T-helper 22 cell (primary cell): ENCODE data around the gene ZNF578.
"Not testable (repeated sequence)": the region's sequence is repeated elsewhere in the genome, so short reads cannot be mapped to it uniquely, and the experiment has no call there.

ENCODE experiments used
- DNase-seq: peaks from one replicate; pipeline ENCODE4 v3.0.0-alpha.2; 2020; ENCODE audit warnings: low read depth

Gene ZNF578

DNA sequence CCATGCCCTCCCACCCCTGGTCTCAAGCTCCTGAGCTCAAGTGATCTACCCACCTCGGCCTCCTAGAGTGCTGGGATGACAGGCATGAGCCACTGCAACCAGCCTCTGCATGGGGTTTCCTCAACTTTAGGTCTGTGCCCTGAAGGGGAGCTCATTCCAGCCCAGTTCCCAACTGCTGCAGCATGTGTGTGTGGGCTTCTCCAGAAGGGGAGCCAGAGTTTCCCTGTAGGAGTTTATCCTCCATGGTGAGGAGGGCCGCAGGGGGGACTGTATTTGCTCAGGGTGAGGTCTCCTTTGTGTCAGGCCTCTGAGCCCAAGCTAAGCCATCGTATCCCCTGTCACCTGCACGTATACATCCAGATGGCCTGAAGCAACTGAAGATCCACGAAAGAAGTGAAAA lies 62.8 kb downstream of the ZNF578 start:
- no peak for DNase-seq

DNA sequence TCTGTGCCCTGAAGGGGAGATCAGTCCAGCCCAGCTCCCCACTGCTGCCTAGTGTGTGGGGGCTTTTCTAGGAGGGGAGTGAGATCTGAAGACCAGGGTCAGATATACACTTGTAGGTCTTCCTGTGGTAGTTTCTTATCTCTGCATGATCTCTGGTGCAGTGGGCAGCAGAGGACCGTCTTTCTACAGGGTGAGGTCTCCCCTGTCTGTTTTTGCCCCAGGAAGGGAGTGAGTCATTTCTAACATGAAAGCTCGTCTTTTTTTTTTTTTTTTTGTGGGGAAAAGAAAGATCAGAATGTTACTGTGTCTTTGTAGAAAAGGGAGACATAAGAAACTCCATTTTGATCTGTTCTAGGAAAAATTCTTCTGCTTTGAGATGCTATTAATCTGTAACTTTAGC lies 65.3 kb downstream of the ZNF578 start:
- no peak for DNase-seq

DNA sequence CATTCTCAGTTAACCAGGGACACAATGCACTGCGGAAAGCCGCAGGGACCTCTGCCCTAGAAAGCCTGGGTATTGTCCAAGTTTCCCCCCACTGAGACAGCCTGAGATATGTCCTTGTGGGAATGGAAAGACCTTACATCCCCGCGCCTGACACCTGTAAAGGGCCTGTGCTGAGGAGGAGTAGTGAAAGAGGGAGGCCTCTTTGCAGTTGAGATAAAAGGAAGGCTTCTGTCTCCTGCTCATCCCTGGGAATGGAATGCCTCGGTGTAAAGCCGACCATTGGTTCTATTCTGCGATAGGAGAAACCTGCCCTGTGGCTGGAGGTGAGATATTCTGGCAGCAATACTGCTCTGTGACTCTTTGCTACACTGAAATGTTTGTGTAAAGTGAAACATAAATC lies 65.8 kb downstream of the ZNF578 start:
- not testable (repeated sequence) for DNase-seq

DNA sequence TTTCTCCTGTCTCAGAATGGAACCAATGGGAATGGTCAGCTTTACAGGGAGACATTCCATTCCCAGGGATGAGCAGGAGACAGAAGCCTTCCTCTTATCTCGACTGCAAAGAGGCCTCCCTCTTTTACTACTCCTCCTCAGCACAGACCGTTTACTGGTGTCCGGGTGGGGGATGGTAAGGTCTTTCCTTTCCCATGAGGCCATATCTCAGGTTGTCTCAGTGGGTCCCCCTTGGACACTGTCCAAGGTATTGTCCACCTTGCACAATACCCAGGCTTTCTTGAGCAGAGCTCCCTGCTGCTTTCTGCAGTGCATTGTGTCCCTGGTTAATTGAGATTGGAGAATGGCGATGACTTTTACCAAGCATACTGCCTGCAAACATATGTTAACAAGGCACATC lies 66.7 kb downstream of the ZNF578 start:
- DNase-seq, result no peak

DNA sequence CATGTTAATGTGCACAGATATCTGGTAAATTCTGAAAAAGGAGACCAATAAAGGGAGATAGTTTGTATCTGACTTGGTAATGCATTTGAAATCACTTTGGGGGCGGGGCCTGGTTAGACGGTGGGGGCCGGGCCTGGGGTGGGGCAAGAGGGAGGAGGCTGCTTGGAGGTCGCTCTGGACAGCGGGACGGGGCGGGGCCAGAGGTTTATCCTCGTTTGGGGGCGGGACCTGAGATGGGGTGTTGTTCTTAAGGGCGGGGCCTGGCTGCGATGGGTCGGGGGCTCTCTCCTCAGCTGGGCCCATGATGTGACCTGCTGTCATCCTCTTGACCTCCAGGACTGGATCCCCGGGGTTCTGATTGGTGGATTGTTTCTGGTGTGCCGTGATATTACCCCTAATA lies 69.2 kb downstream of the ZNF578 start:
- DNase-seq, result no peak

DNA sequence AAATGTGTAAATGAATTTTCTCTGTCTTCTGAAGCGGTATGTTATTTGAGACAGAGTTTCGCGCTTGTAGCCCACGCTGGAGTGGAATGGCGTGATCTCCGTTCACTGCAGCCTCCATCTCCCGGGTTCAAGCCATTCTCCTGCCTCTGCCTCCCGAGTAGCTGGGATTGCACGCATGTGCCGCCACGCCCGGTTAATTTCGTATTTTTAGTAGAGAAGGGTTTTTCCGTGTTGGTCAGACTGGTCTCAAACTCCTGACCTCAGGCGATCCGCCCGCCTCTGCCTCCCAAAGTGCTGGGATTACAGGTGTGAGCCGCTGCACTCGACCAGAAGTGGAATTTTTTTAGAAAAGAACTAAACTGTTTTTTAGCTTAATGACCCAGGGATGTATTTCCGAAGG lies 70.7 kb downstream of the ZNF578 start:
- no peak for DNase-seq

DNA sequence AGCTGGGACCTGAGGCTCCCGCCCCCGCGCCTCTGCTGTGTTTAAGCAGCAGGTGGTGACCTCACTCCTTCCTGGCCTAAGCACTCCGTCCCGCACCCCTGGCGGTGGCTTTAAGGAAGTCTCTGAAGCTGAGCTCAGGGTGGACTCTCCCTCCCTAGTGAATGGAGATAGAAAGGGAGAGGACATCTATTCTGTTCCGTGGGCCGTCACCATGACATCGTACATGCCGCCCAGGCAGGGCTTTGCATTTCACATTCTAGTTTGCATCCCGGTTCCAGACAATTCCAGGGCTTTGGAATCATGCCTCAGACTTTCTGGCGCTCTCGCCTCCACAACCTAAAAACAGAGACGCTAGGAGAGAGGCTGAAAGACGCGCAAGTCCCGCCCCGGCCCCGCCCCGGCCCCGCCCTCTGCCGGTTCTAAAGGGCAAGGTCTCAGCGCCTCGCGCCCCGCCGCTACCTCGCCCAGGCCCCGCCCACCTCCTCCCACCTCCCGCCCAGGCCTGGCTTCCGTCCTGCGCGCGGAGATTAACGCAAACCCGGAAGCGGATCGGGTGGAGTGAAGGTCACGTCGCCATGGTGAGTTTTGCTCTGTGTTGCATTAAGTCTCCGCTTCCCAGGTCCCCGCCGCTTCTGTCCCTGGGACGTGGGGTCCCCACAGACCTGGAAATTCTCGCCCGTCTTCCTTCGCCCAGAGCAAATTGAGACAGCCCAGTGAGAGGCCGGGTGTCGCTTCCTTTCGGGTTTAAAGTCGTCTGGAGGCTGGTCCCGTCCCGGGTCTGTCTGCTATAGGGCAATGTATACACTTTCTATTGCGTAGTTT lies 74.0 kb downstream of the ZNF578 start, which contains the start of gene ZNF808:
Gene ZNF808, plus strand, starts transcription at position 535 of the 822 bp plus-strand sequence. CDS start 15,617 bp downstream, outside the sequence.
- DNase-seq, result peak; percentile 92

DNA sequence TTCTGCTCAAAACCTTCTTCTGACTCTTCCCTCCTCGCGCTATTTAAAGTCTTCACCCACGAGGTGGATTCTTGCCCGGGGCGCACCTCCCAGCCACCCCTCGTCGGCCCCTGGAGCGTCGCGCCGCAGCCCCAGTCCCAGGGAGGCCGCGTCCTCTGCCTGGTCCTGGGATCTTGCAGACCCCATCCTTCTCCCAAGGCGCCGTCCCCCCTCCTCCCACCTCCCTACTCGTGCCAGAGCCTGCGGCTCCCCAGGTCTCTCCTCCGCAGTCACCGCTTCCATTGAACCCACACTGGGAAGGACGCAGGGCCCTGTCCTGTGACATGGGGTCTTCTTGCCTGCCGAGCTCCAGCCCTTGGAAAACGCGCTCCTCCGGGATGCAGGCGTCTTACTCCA lies 74.6 kb downstream of the ZNF578 start:
- no peak for DNase-seq

DNA sequence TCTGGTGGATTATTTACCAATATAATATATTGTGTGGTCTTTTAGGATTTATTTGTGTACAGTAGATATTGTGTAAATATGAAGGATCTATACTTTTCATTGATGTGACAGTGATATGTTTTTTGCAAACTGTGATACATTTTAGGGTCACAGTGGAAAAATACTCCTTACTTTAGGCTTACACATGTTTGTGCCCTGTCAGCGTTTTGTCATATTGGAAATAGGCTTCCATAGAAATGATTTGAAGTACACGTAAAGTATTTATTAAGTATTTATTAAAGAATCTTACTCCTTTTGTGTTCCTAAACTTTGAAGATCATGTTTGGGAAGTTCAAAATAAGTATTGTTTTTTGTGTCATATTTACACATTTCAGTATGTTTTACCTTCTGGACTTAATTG lies 79.1 kb downstream of the ZNF578 start:
- DNase-seq, result no peak

DNA sequence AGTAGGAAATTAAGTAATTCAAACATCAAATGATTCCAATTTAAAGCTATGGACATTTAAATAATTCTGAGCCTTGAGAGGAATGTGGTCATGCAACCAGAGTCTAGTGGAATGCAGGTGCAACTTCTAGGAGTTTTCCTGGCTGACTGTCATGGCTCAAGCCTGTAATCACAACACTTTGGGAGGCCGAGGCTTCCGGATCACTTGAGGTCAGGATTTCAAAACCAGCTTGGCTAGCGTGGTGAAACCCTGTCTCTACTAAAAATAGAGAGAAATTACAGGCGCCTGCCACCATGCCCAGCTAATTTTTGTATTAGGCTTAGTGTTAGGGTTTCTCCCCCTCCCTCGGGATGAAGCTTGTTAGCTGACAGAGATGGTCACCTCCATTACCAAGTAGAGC lies 80.5 kb downstream of the ZNF578 start:
- no peak for DNase-seq

DNA sequence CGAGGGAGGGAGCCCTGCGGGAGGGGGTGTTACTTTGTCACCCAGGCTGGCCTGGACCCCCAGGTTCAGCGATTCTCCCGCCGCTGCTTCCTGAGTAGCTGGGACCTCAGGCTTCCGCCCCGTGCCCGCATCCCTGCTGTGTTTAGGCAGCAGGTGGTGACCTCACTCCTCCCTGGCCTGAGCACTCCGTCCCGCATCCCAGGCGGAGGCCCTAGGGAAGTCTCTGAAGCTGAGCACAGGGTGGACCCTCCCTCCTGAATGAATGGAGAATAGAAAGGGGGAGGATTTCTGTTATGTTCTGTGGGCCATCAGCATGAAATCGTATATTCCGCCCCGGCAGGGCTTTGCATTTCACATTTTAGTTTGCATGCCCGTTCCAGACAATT lies 82.0 kb downstream of the ZNF578 start:
- not testable (repeated sequence) for DNase-seq

DNA sequence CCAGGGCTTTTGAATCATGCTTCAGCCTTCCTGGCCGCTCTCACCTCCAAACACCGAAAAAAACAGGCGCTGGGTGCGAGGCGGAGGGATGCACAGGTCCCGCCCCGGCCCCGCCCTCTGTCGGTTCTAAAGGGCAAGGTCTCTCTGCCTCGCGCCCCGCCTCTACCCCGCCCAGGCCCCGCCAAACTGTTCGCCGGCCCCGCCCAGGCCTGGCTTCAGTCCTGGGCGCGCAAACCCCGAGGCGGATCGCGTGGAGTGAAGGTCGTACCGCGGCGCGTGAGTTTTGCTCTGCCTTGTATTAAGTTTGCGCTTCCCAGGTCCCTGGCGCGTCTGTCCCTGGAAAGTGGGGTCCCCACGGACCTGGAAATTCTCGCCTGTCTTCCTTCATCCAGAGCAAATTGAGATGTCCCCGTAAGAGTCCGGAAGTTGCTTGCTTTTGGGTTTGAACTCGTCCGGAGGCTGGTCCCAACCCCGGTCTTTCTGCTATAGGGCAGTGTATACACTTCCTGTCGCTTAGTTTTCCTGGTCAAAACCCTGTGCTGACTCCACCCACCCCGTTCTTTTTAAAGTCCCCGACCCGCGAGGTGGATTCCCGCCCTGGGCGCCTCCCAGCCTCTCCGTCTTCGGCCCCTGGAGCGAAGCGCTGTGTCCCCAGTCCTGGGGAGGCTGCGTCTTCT lies 82.6 kb downstream of the ZNF578 start:
- DNase-seq, result peak; percentile 81

DNA sequence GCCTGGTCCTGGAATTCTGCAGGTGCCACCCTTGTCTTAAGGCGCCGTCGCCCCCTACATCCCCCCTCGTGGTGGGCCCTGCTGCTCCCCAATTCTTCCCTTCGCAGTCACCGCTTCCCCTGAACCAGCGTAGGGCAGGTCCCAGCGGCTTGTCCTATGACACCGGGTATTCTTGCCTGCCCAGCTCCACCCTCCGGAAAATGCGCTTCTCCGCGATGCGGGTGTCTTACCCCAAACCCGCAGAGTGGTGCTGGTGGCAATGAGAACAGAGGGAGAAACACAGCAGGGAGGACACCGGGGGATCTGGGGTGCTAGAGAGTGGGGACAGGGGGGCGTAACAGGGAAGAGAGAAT lies 83.1 kb downstream of the ZNF578 start:
- peak; percentile 38 for DNase-seq

DNA sequence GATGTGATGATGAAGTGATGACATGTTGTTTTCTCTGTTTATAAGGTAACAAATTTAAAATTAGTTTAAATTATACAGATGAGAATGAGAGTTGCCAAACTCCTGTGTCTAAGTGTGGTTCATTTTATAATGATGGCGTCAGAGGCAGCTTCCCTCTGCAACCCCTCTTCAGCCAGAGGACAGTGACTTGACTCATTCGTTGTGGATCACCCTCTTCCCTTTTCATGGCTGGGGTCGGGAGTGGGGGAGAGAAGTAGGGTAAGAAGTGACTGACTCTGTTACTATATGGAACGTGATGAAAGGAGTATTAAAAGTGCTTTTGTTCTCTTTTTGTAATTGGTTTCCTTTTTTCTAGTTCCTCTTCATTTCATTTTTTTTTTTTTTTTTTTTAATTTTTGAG lies 85.5 kb downstream of the ZNF578 start:
- not testable (repeated sequence) for DNase-seq

DNA sequence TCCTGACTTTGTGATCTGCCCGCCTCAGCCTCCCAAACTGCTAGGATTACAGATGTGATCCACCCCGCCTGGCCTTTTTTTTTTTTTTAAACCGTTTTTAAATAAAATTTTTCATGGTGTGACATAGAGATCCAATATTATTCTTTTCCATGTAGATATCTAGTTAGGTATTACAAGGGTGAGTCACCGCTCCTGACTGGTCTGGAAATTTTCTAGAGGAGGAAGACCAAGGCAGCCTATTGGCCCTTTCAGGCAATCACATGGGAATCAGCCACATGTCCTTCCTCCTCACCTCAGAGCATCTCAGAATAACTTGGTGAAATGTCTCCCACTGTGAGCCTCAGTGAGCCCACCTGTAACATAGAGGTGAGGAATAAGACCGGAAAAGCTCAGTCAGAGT lies 87.8 kb downstream of the ZNF578 start:
- DNase-seq, result not testable (repeated sequence)

DNA sequence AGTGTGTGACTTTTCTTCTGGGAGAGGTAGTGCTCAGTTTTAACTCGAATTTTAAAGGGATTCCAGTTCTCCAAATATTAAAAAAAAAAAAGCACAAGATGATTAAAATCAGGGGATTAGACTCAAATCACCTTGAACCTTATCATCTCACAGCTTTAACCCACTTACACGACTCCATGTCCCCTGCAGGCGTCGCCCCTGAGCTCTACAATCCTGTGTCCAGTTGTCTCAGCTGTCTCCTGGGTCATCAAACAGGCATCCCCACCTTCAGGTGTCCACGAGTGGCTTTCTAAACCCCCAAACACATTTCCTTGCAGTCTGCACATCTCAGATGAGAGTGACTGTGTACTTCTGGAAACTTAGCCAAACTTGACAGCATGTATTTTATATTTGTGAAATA lies 88.3 kb downstream of the ZNF578 start:
- no peak for DNase-seq

DNA sequence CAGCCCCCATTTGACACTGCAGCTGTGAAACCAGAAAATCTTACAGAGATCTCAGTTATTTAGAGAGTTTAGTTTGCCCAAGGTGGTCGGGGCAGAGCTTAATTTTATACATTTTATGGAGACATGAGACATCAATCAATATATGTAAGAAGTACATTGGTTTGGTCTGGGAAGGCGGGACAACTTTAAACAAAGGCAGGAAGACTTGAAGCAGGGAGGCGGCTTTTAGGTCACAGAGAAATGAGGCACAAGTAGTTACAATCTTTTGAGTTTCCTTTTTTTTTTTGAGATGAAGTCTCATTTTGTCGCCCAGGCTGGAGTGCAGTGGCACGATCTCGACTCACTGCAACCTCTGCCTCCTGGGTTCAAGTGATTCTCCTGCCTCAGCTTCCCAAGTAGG lies 89.2 kb downstream of the ZNF578 start:
- not testable (repeated sequence) for DNase-seq

DNA sequence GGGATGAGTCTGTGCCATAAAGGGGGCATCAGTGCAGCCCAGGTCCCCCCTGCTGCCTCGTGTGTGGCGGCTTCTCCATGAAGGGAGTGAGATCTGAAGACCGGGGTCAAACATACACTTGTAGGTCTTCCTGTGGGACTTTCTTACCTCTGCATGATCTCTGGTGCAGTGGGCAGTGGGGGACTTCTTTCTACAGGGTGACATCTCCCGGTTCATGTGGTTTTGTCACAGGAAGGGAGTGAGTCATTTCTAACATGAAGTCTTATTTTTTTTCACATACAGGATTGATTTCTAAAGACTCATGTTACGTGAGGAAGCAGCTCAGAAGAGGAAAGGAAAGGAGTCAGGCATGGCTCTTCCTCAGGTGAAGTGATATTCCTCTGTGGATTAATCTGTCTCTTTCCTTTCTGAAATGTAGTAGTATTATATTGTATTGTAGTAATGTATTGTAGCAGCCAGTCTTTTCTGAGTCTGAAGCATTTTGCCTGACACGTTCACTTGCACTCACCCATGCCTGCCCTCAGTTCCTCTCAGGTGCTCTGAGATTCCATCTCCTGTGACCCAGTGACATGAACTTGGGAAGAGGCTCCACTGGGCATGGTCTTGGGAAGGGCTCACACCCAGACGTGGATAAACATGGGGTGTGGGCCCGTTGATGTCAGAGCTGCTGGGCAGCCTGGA lies 89.8 kb downstream of the ZNF578 start:
- no peak for DNase-seq

DNA sequence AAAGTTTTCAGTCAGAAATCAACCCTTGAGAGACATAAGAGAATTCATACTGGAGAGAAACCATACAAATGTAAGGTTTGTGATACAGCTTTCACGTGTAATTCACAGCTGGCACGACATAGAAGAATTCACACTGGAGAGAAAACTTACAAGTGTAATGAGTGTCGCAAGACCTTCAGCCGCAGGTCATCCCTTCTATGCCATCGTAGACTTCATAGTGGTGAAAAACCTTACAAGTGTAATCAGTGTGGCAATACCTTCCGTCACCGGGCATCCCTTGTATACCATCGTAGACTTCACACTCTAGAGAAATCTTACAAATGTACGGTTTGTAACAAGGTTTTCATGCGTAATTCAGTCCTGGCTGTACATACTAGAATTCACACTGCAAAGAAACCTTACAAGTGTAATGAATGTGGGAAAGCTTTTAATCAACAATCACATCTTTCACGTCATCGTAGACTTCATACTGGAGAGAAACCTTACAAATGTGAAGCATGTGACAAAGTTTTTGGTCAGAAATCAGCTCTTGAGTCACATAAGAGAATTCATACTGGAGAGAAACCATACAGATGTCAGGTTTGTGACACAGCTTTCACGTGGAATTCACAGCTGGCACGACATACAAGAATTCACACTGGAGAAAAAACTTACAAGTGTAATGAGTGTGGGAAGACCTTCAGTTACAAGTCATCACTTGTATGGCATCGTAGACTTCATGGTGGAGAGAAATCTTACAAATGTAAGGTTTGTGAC lies 101.0 kb downstream of the ZNF578 start:
- no peak for DNase-seq

DNA sequence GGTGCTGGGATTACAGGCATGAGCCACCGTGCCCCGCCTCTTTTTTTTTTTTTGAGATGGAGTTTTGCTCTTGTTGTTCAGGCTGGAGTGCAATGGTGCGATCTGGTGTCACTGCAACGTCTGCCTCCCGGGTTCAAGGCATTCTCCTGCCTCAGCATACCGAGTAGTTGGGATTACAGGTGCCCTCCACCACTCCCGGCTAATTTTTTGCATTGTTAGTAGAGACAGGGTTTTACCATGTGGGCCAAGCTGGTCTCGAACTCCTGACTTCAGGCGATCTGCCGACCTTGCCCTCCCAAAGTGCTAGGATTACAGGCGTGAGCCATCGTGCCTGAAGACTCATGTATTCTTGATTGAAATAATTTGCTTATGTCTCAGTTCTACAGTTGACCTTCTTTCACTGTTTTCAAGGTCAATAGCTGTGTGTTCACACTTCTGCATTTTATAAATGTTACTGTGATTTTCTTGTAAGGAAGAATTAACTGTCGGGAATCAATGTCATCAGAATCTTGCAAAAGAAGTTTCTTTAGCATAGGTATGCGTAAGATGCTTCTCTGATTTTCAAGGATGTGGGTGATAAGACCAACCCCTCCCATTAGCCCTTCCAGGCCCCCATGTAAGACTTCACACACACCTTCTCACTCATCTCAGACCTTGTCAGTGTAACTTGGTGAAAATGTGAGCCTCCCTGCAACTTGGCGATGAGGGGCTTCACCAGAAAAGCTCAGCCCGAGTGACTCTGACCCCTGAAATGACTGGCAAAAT lies 104.1 kb downstream of the ZNF578 start:
- DNase-seq, result no peak

DNA sequence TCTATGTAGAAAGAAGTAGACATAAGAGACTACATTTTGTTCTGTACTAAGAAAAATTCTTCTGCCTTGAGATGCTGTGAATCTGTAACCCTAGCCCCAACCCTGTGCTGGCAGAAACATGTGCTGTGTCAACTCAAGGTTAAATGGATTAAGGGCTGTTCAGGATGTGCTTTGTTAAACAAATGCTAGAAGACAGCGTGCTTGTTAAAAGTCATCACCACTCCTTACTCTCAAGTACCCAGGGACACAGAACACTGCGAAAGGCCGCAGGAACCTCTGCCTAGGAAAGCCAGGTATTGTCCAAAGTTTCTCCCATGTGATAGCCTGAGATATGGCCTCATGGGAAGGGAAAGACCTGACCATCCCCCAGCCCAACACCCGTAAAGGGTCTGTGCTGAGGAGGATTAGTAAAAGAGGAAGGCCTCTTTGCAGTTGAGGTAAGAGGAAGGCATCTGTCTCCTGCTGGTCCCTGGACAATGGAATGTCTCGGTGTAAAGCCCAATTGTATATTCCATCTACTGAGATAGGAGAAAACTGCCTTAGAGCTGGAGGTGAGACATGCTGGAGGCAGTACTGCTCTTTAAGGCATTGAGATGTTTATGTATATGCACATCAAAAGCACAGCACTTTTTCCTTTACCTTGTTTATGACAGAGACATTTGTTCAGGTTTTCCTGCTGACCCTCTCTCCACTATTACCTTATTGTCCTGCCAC lies 105.5 kb downstream of the ZNF578 start:
- DNase-seq, result not testable (repeated sequence)
